Effector memory CD8-positive, alpha-beta T cell (primary cell): Measurements from ENCODE around the gene FBXO31.
A peak's percentile ranks its signal among the peaks of the same experiment; 100 is the strongest.

Experiments used
- ATAC-seq: fragments of 150-1000 bp; cut with Tn5 transposase; replicated peaks from 2 replicates; pipeline ENCODE4 v1.10.0; 2021; ENCODE audit warnings: mild to moderate bottlenecking, moderate library complexity
- DNase-seq, 3 experiments: peaks; one replicate each; pipeline ENCODE4 v3.0.0; 2021
- H3K27ac Mint-ChIP-seq, 2 donors: one replicate each; pipeline ENCODE4 v1.8.0; 2022; ENCODE audit warnings: mild to moderate bottlenecking in 2 of 2, mixed read lengths in 2 of 2, moderate library complexity in 2 of 2
- H3K27me3 Mint-ChIP-seq, 2 donors: one replicate each; pipeline ENCODE4 v1.8.0; 2022; ENCODE audit warnings: mixed read lengths in 2 of 2
- H3K36me3 Mint-ChIP-seq: one replicate; pipeline ENCODE4 v1.8.0; 2022; ENCODE audit warnings: mild to moderate bottlenecking, moderate library complexity, mixed read lengths; ENCODE audit not compliant: insufficient read depth
- H3K4me1 Mint-ChIP-seq, 2 donors: one replicate each; pipeline ENCODE4 v1.8.0; 2022; ENCODE audit warnings: low read depth in 2 of 2, mixed read lengths in 2 of 2
- H3K4me3 Mint-ChIP-seq, 2 donors: one replicate each; pipeline ENCODE4 v1.8.0; 2022; ENCODE audit warnings: mild to moderate bottlenecking in 2 of 2, mixed read lengths in 2 of 2, moderate library complexity in 2 of 2
- H3K9me3 Mint-ChIP-seq, 2 donors: one replicate each; pipeline ENCODE4 v1.8.0; 2022; ENCODE audit warnings: mixed read lengths in 2 of 2

FBXO31 gene

DNA sequence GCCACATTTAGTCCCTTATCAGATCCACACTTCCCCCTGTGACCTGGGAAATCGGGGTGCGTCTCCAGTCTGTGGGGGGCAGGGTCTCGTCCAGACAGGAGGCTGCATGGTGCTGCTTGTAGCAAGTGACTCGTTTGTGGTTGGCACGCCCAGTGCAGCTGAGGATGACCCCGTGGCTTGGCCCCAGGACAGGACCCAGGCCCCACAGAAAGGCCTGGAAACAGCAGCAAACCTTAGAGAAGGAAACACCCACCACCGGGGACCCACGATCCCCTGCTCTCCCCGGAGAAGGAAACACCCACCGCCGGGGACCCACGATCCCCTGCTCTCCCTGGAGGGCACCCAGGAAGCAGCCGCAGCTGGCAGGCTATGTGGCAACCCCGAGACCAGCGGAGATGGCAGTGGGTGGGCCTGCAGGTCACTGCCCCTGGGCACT, 58.1 kb downstream of the FBXO31 start:
- DNase-seq (no peak), ATAC-seq (no peak)
- Mint-ChIP-seq H3K27me3 (no peaks in the 10 kb centered on the region), H3K27ac (no peak overlapping the region), H3K4me1 (peaks cover 0 to 5% of the 10 kb centered on the region in 2 donors), H3K9me3 (no peaks in the 10 kb centered on the region), H3K4me3 (no peak overlapping the region), H3K36me3 (peaks cover 13% of the 10 kb centered on the region)

DNA sequence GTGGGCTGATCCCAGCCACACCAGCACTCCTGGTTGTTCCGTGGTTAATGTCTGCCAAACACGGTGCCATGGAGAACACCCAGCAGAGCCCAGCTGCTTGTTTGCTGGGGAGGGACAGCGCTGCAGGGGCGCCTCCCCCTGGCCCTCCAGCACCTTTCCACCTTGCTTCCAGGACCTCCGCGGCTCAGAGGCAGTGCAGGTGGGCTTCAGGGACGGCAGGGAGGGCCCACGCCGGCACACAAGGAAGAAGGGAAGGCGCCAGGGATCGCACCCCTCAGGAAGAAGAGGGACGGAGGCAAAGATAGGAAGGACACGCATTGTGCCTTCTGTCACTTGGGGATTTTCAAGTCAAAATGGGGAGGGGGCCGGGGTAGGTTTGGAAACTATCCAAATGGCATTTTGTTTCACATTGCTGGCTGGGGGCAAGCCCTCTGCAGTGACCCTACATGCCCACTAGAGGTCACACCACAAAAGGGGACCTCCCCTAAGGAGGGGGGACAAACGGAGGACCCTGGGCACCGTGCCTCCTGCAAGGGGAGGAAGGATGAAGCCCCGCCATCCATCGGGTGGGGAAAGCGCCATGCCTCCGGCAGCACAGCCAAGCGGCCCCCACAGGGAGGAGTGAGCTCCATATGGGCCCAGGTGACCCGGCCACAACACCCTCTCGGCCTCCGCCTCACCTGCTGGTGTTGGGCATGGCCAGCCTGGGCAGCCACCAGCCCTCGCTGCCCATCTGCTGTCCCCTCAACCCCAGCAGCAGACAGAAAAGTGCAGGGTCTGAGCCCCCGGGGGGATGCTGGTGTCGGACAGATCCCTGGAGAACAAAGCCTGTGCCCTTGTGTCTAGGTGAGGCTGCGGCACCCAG, 58.9 kb downstream of the FBXO31 start:
- Mint-ChIP-seq H3K9me3 (no peaks in the 10 kb centered on the region), H3K27ac (no peak overlapping the region), H3K36me3 (peaks cover 13% of the 10 kb centered on the region), H3K4me1 (peaks cover 0 to 5% of the 10 kb centered on the region in 2 donors), H3K4me3 (no peak overlapping the region), H3K27me3 (no peaks in the 10 kb centered on the region)
- DNase-seq (peak; percentile 36 to 37 (median 37)), ATAC-seq (peak; percentile 83)

DNA sequence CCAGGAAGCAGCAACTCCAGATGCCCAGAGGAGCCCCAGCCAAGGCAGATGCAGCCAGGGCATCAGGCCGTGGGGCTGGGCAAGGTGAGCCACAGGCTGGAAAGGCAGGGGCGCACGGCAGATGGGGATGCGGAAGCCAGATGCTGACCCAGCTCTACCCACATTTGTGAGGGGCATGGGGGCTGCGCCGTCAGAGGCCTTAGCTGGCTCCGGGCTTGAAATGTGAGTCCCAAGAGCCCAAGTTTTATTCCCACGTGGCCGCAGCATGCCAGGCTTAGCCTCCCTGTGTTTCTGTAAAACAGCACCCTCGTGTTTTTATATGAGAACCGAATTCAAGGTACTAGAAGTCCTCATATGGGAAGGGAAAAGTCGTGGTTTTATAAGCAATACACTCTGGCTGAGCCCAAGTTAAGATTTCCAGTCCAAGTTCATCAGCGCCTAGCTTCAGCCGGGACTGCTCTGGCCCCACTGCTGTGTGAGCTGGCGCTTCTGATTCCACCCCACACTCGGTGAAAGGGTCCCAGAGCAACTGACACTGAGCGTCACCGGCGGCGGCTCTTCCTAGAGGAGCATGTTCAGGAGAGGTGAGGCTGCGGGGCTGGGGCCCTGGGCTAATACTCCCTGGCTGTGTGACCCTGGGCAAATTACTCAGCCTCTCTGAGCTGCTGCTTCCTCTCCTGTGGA, 59.7 kb downstream of the FBXO31 start:
- ATAC-seq (no peak), DNase-seq (no peak)
- Mint-ChIP-seq H3K36me3 (peaks cover 9% of the 10 kb centered on the region), H3K4me1 (peaks cover 0 to 7% of the 10 kb centered on the region in 2 donors), H3K9me3 (no peaks in the 10 kb centered on the region), H3K4me3 (no peak overlapping the region), H3K27ac (no peak overlapping the region), H3K27me3 (no peaks in the 10 kb centered on the region)

DNA sequence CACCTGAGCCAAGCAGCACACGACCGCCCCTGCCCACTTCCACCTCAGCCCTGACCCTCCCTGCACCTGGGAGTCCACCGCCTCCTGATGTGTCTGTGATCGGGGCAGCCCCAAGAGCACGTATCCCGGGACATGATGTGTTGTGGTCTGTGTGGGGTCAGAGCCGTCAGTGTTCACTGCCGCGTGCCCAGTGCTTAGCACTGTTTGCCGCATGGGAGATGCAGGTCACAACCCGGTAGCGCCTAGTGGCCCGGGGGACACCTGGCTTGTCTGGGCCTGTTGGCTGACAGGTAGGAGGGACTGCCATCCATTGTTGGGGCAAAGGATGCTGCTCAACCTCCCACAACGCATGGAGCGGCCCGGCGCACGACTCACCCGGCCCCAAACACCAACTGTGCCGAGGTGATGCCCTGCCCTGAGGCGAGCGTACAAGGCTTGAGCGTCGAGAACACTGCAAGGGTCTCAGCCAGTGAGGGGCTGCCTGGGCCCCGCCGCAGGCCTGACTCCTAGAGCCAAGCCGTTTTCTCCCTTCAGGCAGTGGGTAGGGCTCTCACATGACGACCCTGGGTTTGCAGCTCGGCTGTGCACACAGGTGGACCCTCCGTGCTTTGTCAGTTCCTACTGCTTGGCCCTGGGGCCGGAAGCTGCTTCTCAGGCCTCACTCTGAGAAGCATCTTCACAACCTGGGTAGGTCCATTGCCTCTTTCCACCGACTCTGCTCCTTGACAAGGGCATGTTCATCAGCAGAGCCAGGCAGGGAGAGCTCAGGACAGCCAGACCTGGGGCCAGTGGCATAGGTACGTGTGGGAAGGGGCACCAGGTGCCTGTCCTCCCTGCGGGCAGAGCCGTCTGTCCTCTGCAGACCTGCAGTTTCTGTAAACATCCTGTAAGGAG, 60.5 kb downstream of the FBXO31 start:
- H3K9me3 Mint-ChIP-seq: no peaks in the 10 kb centered on the region
- H3K36me3 Mint-ChIP-seq: peaks cover 13% of the 10 kb centered on the region
- H3K4me3 Mint-ChIP-seq: no peak overlapping the region
- DNase-seq (no peak), ATAC-seq (no peak)
- H3K27ac Mint-ChIP-seq: no peak overlapping the region
- H3K27me3 Mint-ChIP-seq: no peaks in the 10 kb centered on the region
- peaks cover 7 to 15% of the 10 kb centered on the region in 2 donors for H3K4me1 Mint-ChIP-seq

DNA sequence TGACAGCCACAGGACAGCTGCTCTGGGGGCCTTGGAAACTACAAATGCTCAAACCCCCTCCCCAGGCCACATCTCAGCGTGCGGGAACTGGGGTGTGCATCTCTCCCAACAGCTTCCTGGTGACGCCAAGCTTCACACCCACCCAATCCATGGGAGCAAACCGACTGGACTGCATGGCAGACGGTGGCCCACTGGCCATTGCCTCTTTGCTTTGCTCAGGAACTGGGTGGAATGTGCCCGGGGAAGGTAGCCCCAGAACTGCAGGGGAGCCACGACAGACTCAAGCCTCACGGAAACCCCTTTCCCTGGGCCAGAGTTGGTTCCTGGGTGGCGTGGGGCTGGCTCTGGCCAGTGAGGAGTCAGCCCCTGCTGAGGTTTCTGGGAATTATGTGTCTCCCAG, 61.2 kb downstream of the FBXO31 start:
- no peak overlapping the region for H3K27ac Mint-ChIP-seq
- H3K4me1 Mint-ChIP-seq: peaks cover 14 to 21% of the 10 kb centered on the region in 2 donors
- H3K36me3 Mint-ChIP-seq: peaks cover 20% of the 10 kb centered on the region
- DNase-seq (no peak), ATAC-seq (no peak)
- no peak overlapping the region for H3K4me3 Mint-ChIP-seq
- H3K27me3 Mint-ChIP-seq: no peaks in the 10 kb centered on the region
- no peaks in the 10 kb centered on the region for H3K9me3 Mint-ChIP-seq

DNA sequence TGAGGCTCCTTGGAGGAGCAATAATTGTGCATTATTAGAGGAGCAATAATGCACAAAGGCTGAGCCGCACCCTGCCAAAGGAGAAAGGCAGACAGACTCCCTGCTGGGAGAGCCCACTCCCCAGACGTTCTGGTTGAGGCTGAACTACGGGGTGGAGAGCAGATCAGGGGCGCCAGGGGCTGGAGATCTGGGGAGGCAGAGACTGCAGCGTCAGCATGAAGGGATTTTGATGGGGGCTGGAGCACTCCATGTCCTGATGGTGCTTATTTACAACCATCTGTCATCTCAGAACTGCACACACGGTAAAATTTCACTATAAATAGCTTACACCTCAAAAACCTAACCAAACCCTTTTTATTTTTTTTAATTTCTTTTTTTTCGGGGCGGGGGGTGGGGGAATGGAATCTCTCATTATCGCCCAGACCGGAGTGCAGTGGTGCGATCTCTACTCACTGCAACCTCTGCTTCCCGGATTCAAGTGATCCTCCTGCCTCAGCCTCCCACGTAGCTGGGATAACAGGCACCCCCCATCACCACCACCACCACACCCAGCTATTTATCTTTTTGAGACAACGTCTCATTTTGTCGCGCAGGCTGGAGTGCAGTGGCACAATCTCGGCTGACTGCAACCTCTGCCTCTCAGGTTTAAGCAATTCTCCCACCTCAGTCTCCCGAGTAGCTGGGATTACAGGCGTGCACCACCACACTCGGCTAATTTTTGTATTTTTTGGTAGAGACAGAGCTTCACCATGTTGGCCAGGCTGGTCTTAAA, 62.1 kb downstream of the FBXO31 start:
- Mint-ChIP-seq H3K4me1 (peaks cover 18 to 21% of the 10 kb centered on the region in 2 donors), H3K9me3 (no peaks in the 10 kb centered on the region), H3K36me3 (peaks cover 24% of the 10 kb centered on the region), H3K4me3 (no peak overlapping the region), H3K27ac (no peak overlapping the region), H3K27me3 (no peaks in the 10 kb centered on the region)
- no peak for DNase-seq
- ATAC-seq: no peak

DNA sequence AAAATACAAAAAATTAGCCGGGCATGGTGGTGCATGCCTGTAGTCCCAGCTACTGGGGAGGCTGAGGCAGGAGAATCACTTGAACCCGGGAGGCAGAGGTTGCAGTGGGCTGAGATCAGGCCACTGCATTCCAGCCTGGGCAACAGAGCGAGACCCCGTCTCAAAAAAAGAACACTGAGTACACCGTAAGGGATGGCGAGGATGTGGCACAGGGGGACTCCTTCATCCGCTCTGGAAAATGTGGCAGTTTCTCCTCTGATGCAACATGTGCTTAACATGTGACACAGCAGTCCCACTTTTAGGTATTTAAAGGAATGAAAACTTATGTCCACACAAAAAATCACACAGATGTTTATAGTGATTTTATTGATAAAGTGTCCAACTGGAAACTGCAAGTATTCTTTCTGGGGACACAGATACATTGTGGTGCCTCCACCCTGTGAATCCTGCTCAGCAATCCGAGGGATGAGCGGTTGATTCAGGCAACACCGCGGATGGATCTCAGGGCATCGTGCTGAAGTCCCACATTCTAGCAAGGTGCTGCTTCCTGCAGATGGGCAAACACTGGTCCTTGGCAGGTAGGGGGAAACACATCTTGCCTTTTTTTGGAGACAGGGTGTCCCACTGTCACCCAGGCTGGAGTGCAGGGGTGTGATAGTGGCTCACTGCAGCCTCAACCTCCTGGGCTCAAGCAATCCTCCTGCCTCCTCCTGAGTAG, 62.9 kb downstream of the FBXO31 start:
- H3K27me3 Mint-ChIP-seq: no peaks in the 10 kb centered on the region
- no peak for ATAC-seq
- peaks cover 24% of the 10 kb centered on the region for H3K36me3 Mint-ChIP-seq
- no peak overlapping the region for H3K27ac Mint-ChIP-seq
- peaks cover 18 to 21% of the 10 kb centered on the region in 2 donors for H3K4me1 Mint-ChIP-seq
- no peak overlapping the region for H3K4me3 Mint-ChIP-seq
- DNase-seq: no peak
- no peaks in the 10 kb centered on the region for H3K9me3 Mint-ChIP-seq

DNA sequence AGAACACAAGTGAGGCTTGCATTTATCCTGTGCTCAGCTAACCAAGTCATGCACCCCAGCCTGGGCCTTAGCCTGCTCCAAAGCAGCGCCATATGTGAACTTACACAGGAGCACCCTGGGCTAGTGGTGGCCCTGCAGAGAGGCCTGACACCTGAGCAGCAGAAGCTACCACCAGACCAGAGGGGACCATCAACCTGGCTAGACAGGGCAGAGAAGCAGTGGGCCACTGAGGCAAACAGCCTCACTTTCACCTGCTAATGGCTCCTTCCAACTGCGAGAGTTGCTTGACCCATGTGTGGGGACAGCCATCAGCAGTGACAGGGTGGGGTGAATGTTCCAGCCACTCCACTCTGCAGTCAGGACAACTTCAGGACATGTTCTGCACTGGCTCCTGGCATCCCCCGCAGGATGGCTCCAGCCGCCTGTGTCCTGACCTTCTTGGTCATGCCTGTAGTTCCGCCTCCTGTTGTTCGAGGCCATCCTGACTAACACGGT, 63.5 kb downstream of the FBXO31 start:
- H3K36me3 Mint-ChIP-seq: peaks cover 24% of the 10 kb centered on the region
- no peaks in the 10 kb centered on the region for H3K27me3 Mint-ChIP-seq
- H3K4me3 Mint-ChIP-seq: no peak overlapping the region
- DNase-seq: no peak
- H3K9me3 Mint-ChIP-seq: no peaks in the 10 kb centered on the region
- H3K27ac Mint-ChIP-seq: no peak overlapping the region
- H3K4me1 Mint-ChIP-seq: peaks cover 18 to 19% of the 10 kb centered on the region in 2 donors
- no peak for ATAC-seq

DNA sequence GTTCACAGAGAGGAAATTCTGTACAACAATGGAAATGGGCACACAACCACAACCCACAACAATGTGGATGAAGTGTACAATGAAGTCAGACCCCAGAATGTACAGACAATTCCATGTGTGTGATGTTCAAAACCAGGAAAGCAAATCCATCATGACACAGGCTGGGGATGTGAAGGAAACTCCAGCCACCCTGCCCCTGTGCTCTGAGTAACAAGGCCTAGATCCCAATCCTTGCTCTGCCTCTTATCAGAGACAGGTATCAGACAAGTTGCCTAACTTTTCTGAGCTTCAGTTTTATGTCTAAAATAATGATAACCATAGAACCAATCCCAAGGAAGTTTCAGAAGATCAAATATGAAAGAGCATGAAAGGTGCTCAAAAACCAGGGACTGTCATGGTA, 64.6 kb downstream of the FBXO31 start:
- Mint-ChIP-seq H3K4me3 (peak overlapping the region; percentile 88 to 92), H3K27ac (peak overlapping the region; percentile 94 to 95), H3K36me3 (peaks cover 21% of the 10 kb centered on the region), H3K27me3 (no peaks in the 10 kb centered on the region), H3K9me3 (no peaks in the 10 kb centered on the region), H3K4me1 (peaks cover 16 to 18% of the 10 kb centered on the region in 2 donors)
- DNase-seq (no peak), ATAC-seq (no peak)

DNA sequence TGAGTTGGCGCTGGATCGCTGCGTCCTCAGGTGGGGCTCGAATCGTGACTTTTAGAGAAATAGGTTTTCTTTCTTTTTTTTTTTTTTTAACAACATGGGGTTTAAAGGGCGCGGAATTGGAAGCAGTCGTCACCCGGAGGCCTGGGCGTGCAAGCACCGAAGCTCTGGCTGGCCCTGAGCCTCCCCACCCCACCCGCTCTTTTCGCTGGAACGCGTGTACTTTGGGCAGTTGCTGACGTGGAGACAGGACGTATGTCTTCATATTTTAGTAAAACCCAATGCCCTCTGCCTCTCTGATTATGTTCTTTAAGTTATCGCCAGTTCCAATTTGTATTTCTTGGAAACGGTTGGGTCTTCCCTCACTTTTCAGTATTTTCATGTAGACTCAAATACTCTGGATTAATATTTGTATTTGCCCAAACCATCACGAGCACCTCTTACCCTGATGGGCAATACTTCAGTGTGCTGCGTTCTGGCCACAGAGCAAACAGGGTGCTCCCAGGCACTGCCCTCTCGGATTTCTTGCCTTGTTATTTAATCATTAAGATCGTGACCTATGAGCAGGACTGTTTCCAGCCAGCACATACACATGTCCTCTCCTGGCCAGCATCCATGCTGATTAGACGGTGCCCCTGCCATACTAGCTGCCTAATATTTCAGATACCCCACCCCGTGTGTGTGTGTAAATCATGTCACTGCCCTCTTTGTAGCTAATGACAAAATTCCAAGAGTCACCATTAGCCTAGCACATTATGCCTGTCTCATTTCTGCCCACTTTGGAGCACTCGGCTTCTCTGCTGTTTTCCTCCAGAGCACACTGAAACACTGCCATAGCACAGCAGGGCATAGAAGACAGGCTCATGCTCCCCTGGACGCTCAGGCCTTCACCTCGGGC, 65.6 kb downstream of the FBXO31 start:
- no peaks in the 10 kb centered on the region for H3K9me3 Mint-ChIP-seq
- peaks cover 16 to 18% of the 10 kb centered on the region in 2 donors for H3K4me1 Mint-ChIP-seq
- ATAC-seq: peak; percentile 28
- H3K36me3 Mint-ChIP-seq: peaks cover 24% of the 10 kb centered on the region
- DNase-seq: no peak
- H3K27ac Mint-ChIP-seq: peak overlapping the region; percentile 94 to 95
- H3K27me3 Mint-ChIP-seq: no peaks in the 10 kb centered on the region
- H3K4me3 Mint-ChIP-seq: peak overlapping the region; percentile 88 to 92

DNA sequence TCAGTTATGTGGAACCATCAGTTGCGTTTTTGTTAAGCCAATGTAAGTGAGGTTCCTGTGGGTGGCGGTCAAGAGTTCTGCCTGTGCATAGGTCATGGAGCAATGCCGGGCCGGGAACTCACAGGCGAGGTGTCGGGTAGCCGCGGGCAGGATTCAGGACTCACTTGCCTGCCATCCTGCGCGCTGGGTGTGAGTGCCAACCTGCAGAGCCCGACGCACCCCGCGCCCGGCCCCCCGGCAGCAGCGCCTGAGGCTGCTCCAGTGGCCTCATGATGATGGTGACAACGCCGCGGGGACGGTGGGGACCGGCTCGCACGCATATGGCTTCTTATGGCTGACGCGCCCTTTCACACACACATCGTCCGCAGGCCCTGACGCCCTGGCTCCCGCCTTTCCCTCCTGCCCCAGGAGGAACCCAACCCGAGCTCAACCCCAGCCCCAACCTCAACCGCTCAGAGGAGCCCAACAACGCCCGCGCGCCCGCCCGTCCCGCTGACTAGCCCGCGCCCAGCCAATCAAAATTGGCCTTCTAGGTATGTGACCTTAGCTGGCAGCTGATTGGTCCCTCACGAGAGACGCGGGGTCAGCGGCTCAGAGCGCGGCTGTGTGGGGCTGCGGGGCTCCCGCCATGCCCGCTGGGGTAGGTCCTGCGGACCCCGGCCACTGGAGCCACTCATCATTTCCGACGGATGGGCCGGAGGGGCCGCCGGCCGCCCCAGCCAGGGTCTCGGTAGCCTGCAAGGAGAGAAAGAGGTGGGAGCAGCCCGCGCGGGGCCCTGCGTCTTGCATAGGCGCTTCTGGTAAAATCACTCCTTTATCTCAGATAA, 66.4 kb downstream of the FBXO31 start, which contains the start of gene C16orf95:
Gene C16orf95 (minus strand): TSS at position 470 of the 827 bp plus-strand sequence. CDS start 150 bp downstream, at position 320.
- peak; percentile 98 to 99 (median 99) for DNase-seq
- Mint-ChIP-seq H3K4me1 (peaks cover 16 to 18% of the 10 kb centered on the region in 2 donors), H3K27ac (peak within 1 kb of the TSS; percentile 94 to 95), H3K9me3 (no peaks in the 10 kb centered on the region), H3K4me3 (peak within 1 kb of the TSS; percentile 88 to 92), H3K36me3 (peaks cover 24% of the 10 kb centered on the region), H3K27me3 (no peaks in the 10 kb centered on the region)
- ATAC-seq: peak; percentile 93
